GM21526 (cell line): ENCODE data around the gene DBNDD2.

ENCODE experiments used
- ATAC-seq: cut with Tn5 transposase; IDR thresholded peaks from one replicate; pipeline ENCODE4 v1.9.1; 2021; ENCODE audit warnings: moderate library complexity; ENCODE audit not compliant: unreplicated experiment, low FRiP score

The DBNDD2 gene

DNA sequence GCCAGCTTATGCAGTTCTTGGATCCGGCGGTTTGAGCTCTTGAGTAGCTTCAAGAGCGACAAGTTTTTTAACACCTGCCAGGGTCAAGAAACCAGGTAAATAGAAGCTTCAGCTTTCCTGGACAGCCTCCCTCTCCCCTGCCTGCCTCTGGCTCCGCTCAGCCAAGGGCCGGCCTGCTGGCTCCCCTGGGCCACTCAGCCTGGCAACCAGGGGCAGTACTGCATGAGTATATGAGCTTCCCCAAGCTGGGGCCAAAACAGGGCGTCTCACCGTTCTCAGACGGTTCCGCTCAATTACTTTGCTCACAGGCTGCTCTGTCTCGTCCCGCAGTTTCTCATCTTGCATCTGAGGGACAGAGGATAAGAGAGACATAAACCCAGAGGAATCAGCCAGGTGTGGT, 30.8 kb upstream of the DBNDD2 start:
- ATAC-seq: no peak

- ATAC-seq: no peak
Observed at GRCh38 chr20:45378191-45378590, 29.9 kb upstream of the DBNDD2 start, which contains the start of gene TP53TG5. TP53TG5 (minus strand) TSS chr20:45378325; CDS start chr20:45378236, 89 bp downstream.

- no peak for ATAC-seq
Observed at GRCh38 chr20:45387274-45387673, 20.8 kb upstream of the DBNDD2 start.

GRCh38 chr20:45390931-45391330, 17.2 kb upstream of the DBNDD2 start:
- no peak for ATAC-seq

- ATAC-seq: no peak
Observed at GRCh38 chr20:45391559-45391958, 16.5 kb upstream of the DBNDD2 start.

- no peak for ATAC-seq
Observed at GRCh38 chr20:45392733-45393132, 15.4 kb upstream of the DBNDD2 start.

GRCh38 chr20:45394221-45395113, 13.6 kb upstream of the DBNDD2 start:
- ATAC-seq: no peak

DNA sequence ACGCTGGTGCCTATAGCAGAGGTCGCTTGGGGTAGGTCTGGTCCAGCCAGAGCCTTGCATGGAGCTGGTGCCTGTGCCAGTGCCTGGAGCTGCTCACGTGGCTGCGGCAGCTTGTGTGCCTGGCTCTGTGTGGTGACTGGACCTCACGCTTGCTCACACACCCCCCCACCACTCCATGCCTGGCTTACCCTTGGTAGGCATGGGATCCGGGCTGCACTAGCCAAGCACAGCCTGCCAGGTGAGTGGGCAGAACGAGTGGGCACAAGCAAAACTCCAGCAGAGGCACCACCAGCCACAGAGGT, 13.0 kb upstream of the DBNDD2 start:
- ATAC-seq: no peak

- no peak for ATAC-seq
Observed at GRCh38 chr20:45399018-45399417, 9.1 kb upstream of the DBNDD2 start.

GRCh38 chr20:45400346-45401031, 7.6 kb upstream of the DBNDD2 start:
- no peak for ATAC-seq

GRCh38 chr20:45402946-45403345, 5.1 kb upstream of the DBNDD2 start:
- ATAC-seq: no peak

GRCh38 chr20:45404438-45404837, 3.7 kb upstream of the DBNDD2 start:
- no peak for ATAC-seq

GRCh38 chr20:45405571-45406259, 2.4 kb upstream of the DBNDD2 start:
- ATAC-seq: no peak

GRCh38 chr20:45406260-45407066, 1.6 kb upstream of the DBNDD2 start:
- ATAC-seq: no peak

- ATAC-seq: no peak
Observed at GRCh38 chr20:45407067-45407745, 883 bp upstream of the DBNDD2 start.

- ATAC-seq: no peak
Observed at GRCh38 chr20:45408646-45409213, 641 bp downstream of the DBNDD2 start.

DNA sequence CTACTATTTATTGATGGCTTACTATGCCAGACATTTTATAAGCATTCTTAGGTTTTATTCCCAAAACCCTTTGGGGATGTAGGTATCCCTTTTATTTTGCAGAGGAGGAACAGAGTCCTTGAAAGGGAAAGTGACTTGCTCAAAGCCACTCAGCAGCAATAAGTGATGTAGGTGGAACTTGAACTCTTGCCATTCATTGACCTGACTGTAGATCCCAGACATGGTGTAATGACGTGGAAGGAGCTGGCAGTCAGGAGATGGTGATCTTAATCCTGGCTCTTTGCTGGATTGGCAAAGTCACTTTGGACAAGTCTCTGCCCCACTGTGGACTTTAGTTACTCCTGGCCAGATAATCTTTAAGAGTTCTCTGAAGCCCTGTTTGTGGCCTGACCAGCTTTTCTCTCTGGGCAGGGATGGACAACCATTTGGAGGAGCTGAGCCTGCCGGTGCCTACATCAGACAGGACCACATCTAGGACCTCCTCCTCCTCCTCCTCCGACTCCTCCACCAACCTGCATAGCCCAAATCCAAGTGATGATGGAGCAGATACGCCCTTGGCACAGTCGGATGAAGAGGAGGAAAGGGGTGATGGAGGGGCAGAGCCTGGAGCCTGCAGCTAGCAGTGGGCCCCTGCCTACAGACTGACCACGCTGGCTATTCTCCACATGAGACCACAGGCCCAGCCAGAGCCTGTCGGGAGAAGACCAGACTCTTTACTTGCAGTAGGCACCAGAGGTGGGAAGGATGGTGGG, 1.6 kb downstream of the DBNDD2 start:
- ATAC-seq: no peak

- no peak for ATAC-seq
Observed at GRCh38 chr20:45410887-45411286, 2.8 kb downstream of the DBNDD2 start.

GRCh38 chr20:45412653-45413052, 4.6 kb downstream of the DBNDD2 start:
- no peak for ATAC-seq
